H9 (cell line): ENCODE data around the gene CCZ1. TPM values are rescaled to one million over a fixed set of nuclear protein-coding genes. Genes with fewer than 3 reads are reported as not detected.
"Not testable (repeated sequence)": the region's sequence is repeated elsewhere in the genome, so short reads cannot be mapped to it uniquely, and the experiment has no call there.

Source experiments
- DNase-seq: peaks from one replicate; pipeline ENCODE4 v3.0.0-alpha.2; 2017
- H2AFZ ChIP-seq: one replicate; pipeline ENCODE4 v1.6.1; 2013; ENCODE audit warnings: mild to moderate bottlenecking, low read length, control low read depth, moderate library complexity
- H2AK5ac ChIP-seq: 2 replicates; pipeline ENCODE4 v1.6.1; 2013; ENCODE audit warnings: low read length, control low read depth, mixed read lengths; ENCODE audit not compliant: insufficient read length
- H2BK120ac ChIP-seq: one replicate; pipeline ENCODE4 v1.6.1; 2013; ENCODE audit warnings: low read depth, mild to moderate bottlenecking, low read length, control low read depth, inconsistent platforms; ENCODE audit not compliant: poor library complexity, severe bottlenecking
- H2BK12ac ChIP-seq: 2 replicates; pipeline ENCODE4 v1.6.1; 2013; ENCODE audit warnings: low read length, control low read depth, mixed read lengths, low read depth; ENCODE audit not compliant: insufficient read length
- H2BK15ac ChIP-seq: 2 replicates; pipeline ENCODE4 v1.6.1; 2013; ENCODE audit warnings: low read depth, low read length, control low read depth
- H2BK20ac ChIP-seq: one replicate; pipeline ENCODE4 v1.6.1; 2013; ENCODE audit warnings: low read depth, mild to moderate bottlenecking, low read length, control low read depth, inconsistent platforms; ENCODE audit not compliant: poor library complexity, severe bottlenecking
- H2BK5ac ChIP-seq: 2 replicates; pipeline ENCODE4 v1.6.1; 2013; ENCODE audit warnings: low read length, control low read depth, mixed read lengths; ENCODE audit not compliant: insufficient read length
- H3K14ac ChIP-seq: 2 replicates; pipeline ENCODE4 v1.6.1; 2013; ENCODE audit warnings: low read length, control low read depth; ENCODE audit not compliant: insufficient read depth
- H3K18ac ChIP-seq: 2 replicates; pipeline ENCODE4 v1.6.1; 2013; ENCODE audit warnings: low read depth, mild to moderate bottlenecking, mixed read lengths, low read length, control low read depth; ENCODE audit not compliant: insufficient read length
- H3K23ac ChIP-seq: 2 replicates; pipeline ENCODE4 v1.6.1; 2013; ENCODE audit warnings: low read length, control low read depth, mixed read lengths, low read depth; ENCODE audit not compliant: insufficient read length
- H3K23me2 ChIP-seq: 2 replicates; pipeline ENCODE4 v1.6.1; 2013; ENCODE audit warnings: low read depth, mild to moderate bottlenecking, mixed read lengths, low read length, control low read depth; ENCODE audit not compliant: insufficient read length, poor library complexity, severe bottlenecking
- H3K27ac ChIP-seq: 2 replicates; pipeline ENCODE4 v1.5.1; 2013; ENCODE audit warnings: low read length, control low read depth, mixed read lengths, low read depth; ENCODE audit not compliant: insufficient read length
- H3K27me3 ChIP-seq: 2 replicates; pipeline ENCODE4 v1.6.1; 2013; ENCODE audit warnings: low read length, control low read depth, inconsistent platforms; ENCODE audit not compliant: insufficient read depth
- H3K4ac ChIP-seq: 2 replicates; pipeline ENCODE4 v1.6.1; 2013; ENCODE audit warnings: low read depth, mild to moderate bottlenecking, control low read depth, inconsistent platforms, low read length, moderate library complexity
- H3K4me1 ChIP-seq: 2 replicates; pipeline ENCODE4 v1.6.1; 2013; ENCODE audit warnings: low read length, control low read depth, inconsistent platforms; ENCODE audit not compliant: insufficient read depth
- H3K4me2 ChIP-seq: 2 replicates; pipeline ENCODE4 v1.6.1; 2013; ENCODE audit warnings: low read length, control low read depth, mixed read lengths; ENCODE audit not compliant: insufficient read length, insufficient read depth
- H3K56ac ChIP-seq: 2 replicates; pipeline ENCODE4 v1.6.1; 2013; ENCODE audit warnings: low read depth, mild to moderate bottlenecking, mixed read lengths, low read length, control low read depth; ENCODE audit not compliant: insufficient read length
- H3K79me1 ChIP-seq: 2 replicates; pipeline ENCODE4 v1.6.1; 2013; ENCODE audit warnings: low read depth, mild to moderate bottlenecking, moderate library complexity, low read length, control low read depth, inconsistent platforms; ENCODE audit not compliant: insufficient read depth, poor library complexity, severe bottlenecking
- H3K79me2 ChIP-seq: 2 replicates; pipeline ENCODE4 v1.6.1; 2013; ENCODE audit warnings: low read length, control low read depth, inconsistent platforms; ENCODE audit not compliant: insufficient read depth
- H3K9ac ChIP-seq: 2 replicates; pipeline ENCODE4 v1.6.1; 2013; ENCODE audit warnings: low read length, control low read depth, mixed read lengths; ENCODE audit not compliant: insufficient read length; ENCODE audit errors: extremely low read depth
- H3K9me3 ChIP-seq: one replicate; pipeline ENCODE4 v1.6.1; 2013; ENCODE audit warnings: low read depth, low read length, inconsistent platforms; ENCODE audit not compliant: control insufficient read depth
- H3T11ph ChIP-seq: one replicate; pipeline ENCODE4 v1.6.1; 2013; ENCODE audit warnings: mild to moderate bottlenecking, low read length, control low read depth, inconsistent platforms
- H4K20me1 ChIP-seq: one replicate; pipeline ENCODE4 v1.6.1; 2013; ENCODE audit not compliant: control insufficient read depth, insufficient read length, insufficient read depth
- H4K5ac ChIP-seq: 2 replicates; pipeline ENCODE4 v1.6.1; 2013; ENCODE audit warnings: low read depth, mild to moderate bottlenecking, mixed read lengths, low read length, control low read depth; ENCODE audit not compliant: insufficient read length
- H4K8ac ChIP-seq: replicated peaks from 2 replicates; pipeline ENCODE4 v1.6.1; 2013; ENCODE audit warnings: low read length, control low read depth, mixed read lengths, low read depth; ENCODE audit not compliant: insufficient read length
- H4K91ac ChIP-seq: 2 replicates; pipeline ENCODE4 v1.6.1; 2013; ENCODE audit warnings: low read depth, mild to moderate bottlenecking, moderate library complexity, mixed read lengths, low read length, control low read depth; ENCODE audit not compliant: insufficient read length
- H3K27ac Mint-ChIP-seq, 3 experiments: 2 replicates in 2 of 3; 3 replicates in 1 of 3; pipeline ENCODE4 v1.8.0; 2020 to 2021; ENCODE audit warnings: mixed read lengths in 3 of 3, mild to moderate bottlenecking in 1 of 3, moderate library complexity in 1 of 3
- H3K27me3 Mint-ChIP-seq: 2 replicates; pipeline ENCODE4 v1.8.0; 2021; ENCODE audit warnings: low read depth, mild to moderate bottlenecking, moderate library complexity, mixed read lengths
- H3K36me3 Mint-ChIP-seq, 3 experiments: 2 replicates in 2 of 3; 3 replicates in 1 of 3; pipeline ENCODE4 v1.8.0; 2020 to 2021; ENCODE audit warnings: low read depth in 3 of 3, mixed read lengths in 3 of 3; ENCODE audit not compliant: insufficient read depth in 1 of 3
- H3K4me1 Mint-ChIP-seq, 2 experiments: 2 replicates each; pipeline ENCODE4 v1.8.0; 2020; ENCODE audit warnings: mixed read lengths in 2 of 2
- H3K4me3 Mint-ChIP-seq, 2 experiments: 2 replicates in 1 of 2; 3 replicates in 1 of 2; pipeline ENCODE4 v1.8.0; 2020 to 2021; ENCODE audit warnings: mild to moderate bottlenecking in 2 of 2, mixed read lengths in 2 of 2, moderate library complexity in 1 of 2
- H3K9me3 Mint-ChIP-seq, 2 experiments: 2 replicates in 1 of 2; 3 replicates in 1 of 2; pipeline ENCODE4 v1.8.0; 2020; ENCODE audit warnings: mild to moderate bottlenecking in 2 of 2, mixed read lengths in 2 of 2, moderate library complexity in 1 of 2
- WGBS: extraction: QIAGEN DNeasy Blood & Tissue Kit; methylation state at CpG from one replicate; pipeline ENCODE4 v1.1.7; 2013; ENCODE audit warnings: missing lambda C conversion rate, low lambda C conversion rate, mixed read lengths; ENCODE audit not compliant: insufficient read length; ENCODE audit errors: extremely low coverage; 5-methylcytosine and 5-hydroxymethylcytosine counted together
- total RNA-seq: library from RNA; stranded (reverse); gene quantifications from 2 replicates; pipeline ENCODE4 v1.2.1, GENCODE V29; 2021

The CCZ1 gene
- total RNA-seq, 1 experiment from 2014 or later, result 139 TPM

DNA sequence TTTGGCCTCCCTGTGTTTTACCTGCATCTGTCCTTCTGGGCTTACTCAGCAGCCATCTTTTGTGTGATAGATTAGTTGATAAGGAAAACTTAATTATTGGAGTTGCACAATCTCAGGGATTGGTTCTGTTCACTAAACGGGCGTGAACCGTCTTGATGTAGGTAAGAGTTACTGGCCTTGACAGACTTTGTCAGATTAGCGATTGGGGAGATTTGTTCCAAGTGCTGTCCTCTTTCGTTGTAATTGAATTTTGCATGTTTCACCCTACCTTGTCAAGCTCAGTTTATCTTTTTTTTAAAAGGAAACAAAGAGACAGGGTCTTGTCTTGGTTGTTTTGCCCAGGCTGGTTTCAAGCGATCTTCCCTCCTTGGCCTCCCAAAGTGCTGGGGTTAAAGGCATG lies 4.5 kb downstream of the CCZ1 start:
- H4K5ac ChIP-seq, H2AK5ac ChIP-seq, H3K4ac ChIP-seq, H2AFZ ChIP-seq, H3K4me1 ChIP-seq, H3K56ac ChIP-seq, H3K9me3 Mint-ChIP-seq, H2BK20ac ChIP-seq, H3K4me2 ChIP-seq, H2BK120ac ChIP-seq, H4K8ac ChIP-seq, H4K91ac ChIP-seq, H3K23me2 ChIP-seq, DNase-seq, H3K14ac ChIP-seq, H3K27ac ChIP-seq, H3K27me3 Mint-ChIP-seq, H3K18ac ChIP-seq, H2BK12ac ChIP-seq, H3K27me3 ChIP-seq, H3K9ac ChIP-seq, H3K27ac Mint-ChIP-seq, H3T11ph ChIP-seq, H4K20me1 ChIP-seq, H2BK5ac ChIP-seq, H3K4me3 Mint-ChIP-seq, H3K4me1 Mint-ChIP-seq, H3K79me1 ChIP-seq, H3K79me2 ChIP-seq, H3K23ac ChIP-seq, H2BK15ac ChIP-seq, H3K9me3 ChIP-seq: not testable (repeated sequence)
- WGBS, result no CpG with 5 or more reads among the region's 6 CpGs
- H3K36me3 Mint-ChIP-seq, result peaks cover 2 to 23% (median 16%) of the 10 kb centered on the region in 3 experiments; a peak in 5 of 7 replicates

DNA sequence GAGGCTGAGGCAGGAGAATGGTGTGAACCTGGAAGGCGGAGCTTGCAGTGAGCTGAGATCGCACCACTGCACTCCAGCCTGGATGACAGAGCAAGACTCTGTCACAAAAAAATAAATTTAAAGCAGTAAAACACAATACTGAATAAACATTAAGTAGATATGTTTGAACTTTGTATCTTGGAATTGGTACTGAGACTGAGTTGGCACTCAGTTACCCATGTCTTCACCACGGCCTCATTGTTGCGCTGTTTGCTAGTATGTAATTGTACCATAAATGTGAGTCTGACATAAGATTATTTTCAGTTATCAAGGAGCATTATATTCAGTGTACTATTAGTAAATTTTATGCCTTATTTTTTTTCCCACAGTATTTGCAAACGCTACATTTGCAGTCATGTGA lies 6.2 kb downstream of the CCZ1 start:
- not testable (repeated sequence) for H3K9ac ChIP-seq, H3K27ac ChIP-seq, H3K4me1 ChIP-seq, H3K79me1 ChIP-seq, H3K9me3 ChIP-seq, H3K4me2 ChIP-seq, H2AK5ac ChIP-seq, H2BK15ac ChIP-seq, H4K5ac ChIP-seq, H4K91ac ChIP-seq, H3K27ac Mint-ChIP-seq, H2BK120ac ChIP-seq, H2BK5ac ChIP-seq, H3K9me3 Mint-ChIP-seq, H3K4ac ChIP-seq, H4K8ac ChIP-seq, H2BK12ac ChIP-seq, H3K79me2 ChIP-seq, H3K4me1 Mint-ChIP-seq, H3K23ac ChIP-seq, H3K4me3 Mint-ChIP-seq, H3K18ac ChIP-seq, H4K20me1 ChIP-seq, H3T11ph ChIP-seq, H2AFZ ChIP-seq, H3K56ac ChIP-seq, H2BK20ac ChIP-seq, DNase-seq, H3K23me2 ChIP-seq, H3K27me3 ChIP-seq, H3K27me3 Mint-ChIP-seq, H3K14ac ChIP-seq
- H3K36me3 Mint-ChIP-seq, result peaks cover 2 to 30% (median 17%) of the 10 kb centered on the region in 3 experiments; a peak in 5 of 7 replicates
- no CpG with 5 or more reads among the region's 5 CpGs for WGBS
